Neutrophil (primary cell): ENCODE results near the gene HBEGF.

Source experiments
- H3K27ac ChIP-seq: fragments of 200-600 bp; sonication (generic); 2 replicates; pipeline ENCODE4 v1.5.1; 2016; ENCODE audit warnings: mild to moderate bottlenecking, moderate library complexity
- H3K27me3 ChIP-seq: fragments of 200-600 bp; sonication (generic); 2 replicates; pipeline ENCODE4 v1.6.0; 2016; ENCODE audit warnings: mild to moderate bottlenecking
- H3K36me3 ChIP-seq: fragments of 200-600 bp; sonication (generic); 2 replicates; pipeline ENCODE4 v1.5.1; 2017
- H3K4me1 ChIP-seq, 2 experiments: fragments of 200-600 bp in 1 of 2; sonication (generic) in 1 of 2; 1 replicate in 1 of 2; 2 replicates in 1 of 2; pipeline versions ENCODE4 v1.5.1 to v1.6.1; 2013 to 2016; ENCODE audit warnings: low read depth in 1 of 2, low read length in 1 of 2, mild to moderate bottlenecking in 1 of 2, moderate library complexity in 1 of 2; ENCODE audit not compliant: control insufficient read depth in 1 of 2, insufficient read depth in 1 of 2
- H3K4me3 ChIP-seq, 2 experiments: fragments of 200-600 bp in 1 of 2; sonication (generic) in 1 of 2; 1 replicate in 1 of 2; 2 replicates in 1 of 2; pipeline ENCODE4 v1.5.1; 2013 to 2016; ENCODE audit warnings: low read depth in 1 of 2, low read length in 1 of 2, mild to moderate bottlenecking in 1 of 2, moderate library complexity in 1 of 2
- H3K9me3 ChIP-seq: fragments of 200-600 bp; sonication (generic); 2 replicates; pipeline ENCODE4 v1.5.1; 2016
- TF ChIP-seq, protein P1 (sequence below): fragments of 200-600 bp; sonication (generic); IDR thresholded peaks from 2 replicates; pipeline ENCODE4 v1.5.1; 2016; ENCODE audit warnings: antibody characterized with exemption

Gene HBEGF

DNA sequence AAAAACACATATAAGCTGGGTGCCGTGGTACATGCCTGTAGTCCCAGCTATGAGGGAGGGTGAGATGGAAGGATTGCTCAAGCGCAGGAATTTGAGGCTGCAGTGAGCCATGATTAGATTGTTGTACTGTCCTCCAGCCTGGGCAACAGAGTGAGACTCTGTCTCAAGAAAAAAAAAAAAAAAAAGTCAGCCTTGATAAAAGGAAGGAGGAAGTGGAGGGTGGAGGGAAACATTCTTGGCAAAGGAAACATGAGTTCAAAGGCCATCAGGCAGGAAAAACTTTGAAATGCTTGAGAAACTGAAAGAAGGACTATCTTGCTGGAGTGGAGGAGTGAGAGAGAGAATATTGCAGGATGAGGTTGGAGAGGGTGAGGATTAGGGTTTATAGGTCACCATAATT, 36.9 kb upstream of the HBEGF start:
- Histone ChIP-seq H3K9me3 (no peaks in the 10 kb centered on the region), H3K4me1 (no peaks in the 10 kb centered on the region), H3K36me3 (no peaks in the 10 kb centered on the region), H3K27ac (no peak overlapping the region), H3K4me3 (no peak overlapping the region), H3K27me3 (no peaks in the 10 kb centered on the region)
- TF ChIP-seq, protein P1, sequence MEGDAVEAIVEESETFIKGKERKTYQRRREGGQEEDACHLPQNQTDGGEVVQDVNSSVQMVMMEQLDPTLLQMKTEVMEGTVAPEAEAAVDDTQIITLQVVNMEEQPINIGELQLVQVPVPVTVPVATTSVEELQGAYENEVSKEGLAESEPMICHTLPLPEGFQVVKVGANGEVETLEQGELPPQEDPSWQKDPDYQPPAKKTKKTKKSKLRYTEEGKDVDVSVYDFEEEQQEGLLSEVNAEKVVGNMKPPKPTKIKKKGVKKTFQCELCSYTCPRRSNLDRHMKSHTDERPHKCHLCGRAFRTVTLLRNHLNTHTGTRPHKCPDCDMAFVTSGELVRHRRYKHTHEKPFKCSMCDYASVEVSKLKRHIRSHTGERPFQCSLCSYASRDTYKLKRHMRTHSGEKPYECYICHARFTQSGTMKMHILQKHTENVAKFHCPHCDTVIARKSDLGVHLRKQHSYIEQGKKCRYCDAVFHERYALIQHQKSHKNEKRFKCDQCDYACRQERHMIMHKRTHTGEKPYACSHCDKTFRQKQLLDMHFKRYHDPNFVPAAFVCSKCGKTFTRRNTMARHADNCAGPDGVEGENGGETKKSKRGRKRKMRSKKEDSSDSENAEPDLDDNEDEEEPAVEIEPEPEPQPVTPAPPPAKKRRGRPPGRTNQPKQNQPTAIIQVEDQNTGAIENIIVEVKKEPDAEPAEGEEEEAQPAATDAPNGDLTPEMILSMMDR, result no peak

DNA sequence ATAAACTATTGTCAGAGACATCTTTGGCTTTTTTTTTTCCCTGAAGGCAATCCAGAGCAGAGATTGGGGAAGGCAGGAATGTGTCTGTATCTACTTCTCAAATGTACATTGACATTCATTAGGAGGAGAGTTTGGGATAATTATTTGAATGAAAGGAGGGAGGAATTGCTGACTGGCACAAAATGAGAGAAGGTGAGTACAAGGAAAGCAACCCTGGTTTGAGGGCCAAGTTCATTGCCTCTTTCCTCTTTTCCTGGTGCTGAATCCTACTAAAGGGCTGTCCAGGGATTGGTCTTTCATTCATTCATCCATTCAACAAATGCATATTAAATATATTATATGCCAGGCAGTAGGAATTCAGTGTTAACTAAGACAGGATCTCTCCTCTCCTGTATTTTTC, 36.5 kb upstream of the HBEGF start:
- no peaks in the 10 kb centered on the region for H3K27me3 ChIP-seq
- H3K9me3 ChIP-seq, result no peaks in the 10 kb centered on the region
- H3K4me3 ChIP-seq, result no peak overlapping the region
- H3K27ac ChIP-seq, result no peak overlapping the region
- H3K36me3 ChIP-seq, result no peaks in the 10 kb centered on the region
- no peaks in the 10 kb centered on the region for H3K4me1 ChIP-seq
- TF ChIP-seq, protein P1, result no peak

DNA sequence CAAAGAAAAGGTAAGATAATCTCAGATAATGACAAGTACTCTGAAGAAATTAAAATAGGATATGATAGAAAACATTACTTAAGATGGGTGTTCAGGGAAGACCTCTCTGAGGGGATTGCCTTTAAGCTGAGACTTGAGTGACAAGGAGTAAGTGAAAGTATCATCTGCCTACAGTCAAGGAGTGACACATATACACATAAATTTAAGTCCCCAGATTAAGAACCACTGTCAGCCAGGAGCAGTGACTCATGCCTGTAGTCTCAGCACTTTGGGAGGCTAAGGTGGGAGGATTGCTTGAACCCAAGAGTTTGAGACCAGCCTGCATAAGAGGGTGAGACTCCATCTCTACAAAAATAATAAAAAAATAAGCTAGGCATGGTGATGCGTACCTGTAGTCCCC, 35.6 kb upstream of the HBEGF start:
- no peak overlapping the region for H3K27ac ChIP-seq
- H3K27me3 ChIP-seq, result no peaks in the 10 kb centered on the region
- no peaks in the 10 kb centered on the region for H3K9me3 ChIP-seq
- TF ChIP-seq, protein P1, result no peak
- H3K4me3 ChIP-seq, result no peak overlapping the region
- no peaks in the 10 kb centered on the region for H3K4me1 ChIP-seq
- H3K36me3 ChIP-seq, result no peaks in the 10 kb centered on the region

DNA sequence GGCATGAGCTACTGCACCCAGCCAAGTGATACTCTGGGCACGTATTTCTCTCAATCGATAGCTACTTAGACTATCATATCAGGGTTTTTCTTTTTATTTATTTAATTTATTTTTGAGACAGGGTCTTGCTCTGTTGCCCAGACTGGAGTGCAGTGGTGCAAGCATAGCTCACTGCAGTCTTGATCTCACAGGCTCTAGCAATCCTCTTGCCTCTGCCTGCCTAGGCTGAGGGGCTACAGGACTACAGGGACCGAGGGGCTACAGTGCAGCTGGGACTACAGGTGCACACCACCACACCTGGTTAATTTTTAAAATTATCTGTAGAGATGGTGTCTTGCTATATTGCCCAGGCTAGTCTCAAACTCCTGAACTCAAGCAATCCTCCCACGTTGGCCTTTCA, 34.9 kb upstream of the HBEGF start:
- H3K27ac ChIP-seq, result no peak overlapping the region
- H3K4me1 ChIP-seq, result no peaks in the 10 kb centered on the region
- no peak overlapping the region for H3K4me3 ChIP-seq
- TF ChIP-seq, protein P1, result no peak
- no peaks in the 10 kb centered on the region for H3K9me3 ChIP-seq
- H3K27me3 ChIP-seq, result no peaks in the 10 kb centered on the region
- no peaks in the 10 kb centered on the region for H3K36me3 ChIP-seq

DNA sequence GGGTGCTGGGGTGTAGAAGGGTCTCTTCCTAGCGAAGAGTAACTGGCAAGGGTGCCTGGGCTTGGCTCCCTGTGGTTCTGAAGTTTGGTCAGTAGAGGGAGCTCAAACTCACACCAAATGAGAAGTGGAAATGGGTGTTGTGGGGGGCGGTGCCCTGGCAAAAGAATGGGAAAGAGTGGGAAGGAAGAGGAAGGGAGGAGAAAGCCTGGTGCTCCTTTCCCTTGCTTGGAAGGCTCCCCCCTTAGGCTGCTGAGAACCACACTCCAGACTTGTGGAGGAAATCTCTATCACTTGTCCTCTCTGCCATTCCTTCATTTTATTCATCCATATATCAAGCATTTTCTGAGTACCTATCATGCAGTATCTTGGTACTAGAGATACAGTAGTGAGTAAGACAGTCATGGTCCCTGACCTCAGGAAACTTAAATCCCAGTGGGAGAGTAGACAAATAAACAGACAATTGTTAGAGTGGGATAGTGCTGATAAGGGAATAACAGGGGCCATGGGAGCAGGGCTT, 26.6 kb upstream of the HBEGF start:
- H3K4me1 ChIP-seq, result peaks cover 18% of the 10 kb centered on the region in 2 experiments
- TF ChIP-seq, protein P1, result peak; percentile 81
- H3K27me3 ChIP-seq, result no peaks in the 10 kb centered on the region
- no peaks in the 10 kb centered on the region for H3K9me3 ChIP-seq
- no peak overlapping the region for H3K27ac ChIP-seq
- H3K36me3 ChIP-seq, result no peaks in the 10 kb centered on the region
- no peak overlapping the region for H3K4me3 ChIP-seq
